ENCODE measurements around the gene ASCL5. TPM values are rescaled to one million over a fixed set of nuclear protein-coding genes. Genes with fewer than 3 reads are reported as not detected.

ASCL5 gene
- total RNA-seq, 1 donor from 2014 or later, result under 0.01 TPM

DNA sequence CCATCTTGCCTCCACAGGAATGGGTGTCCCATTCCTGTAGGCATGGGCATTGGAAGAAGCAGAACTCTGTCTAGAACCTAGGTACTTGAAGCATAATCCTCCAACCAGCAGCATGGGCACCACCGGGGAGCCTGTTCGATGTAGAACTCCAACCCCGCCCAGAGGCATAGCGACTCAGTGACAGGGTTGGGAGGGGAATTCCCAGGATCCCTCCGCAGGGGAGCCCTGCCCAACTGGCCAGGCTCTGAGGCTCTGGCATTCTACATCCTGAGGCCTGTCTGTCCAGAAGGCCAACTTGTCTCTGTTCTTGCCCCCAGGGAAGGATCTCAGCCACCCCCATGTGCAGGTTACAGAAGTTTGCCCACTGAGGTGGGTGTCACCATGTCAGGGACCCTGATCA lies 53.0 kb downstream of the ASCL5 start:
- TF ChIP-seq, protein P1, sequence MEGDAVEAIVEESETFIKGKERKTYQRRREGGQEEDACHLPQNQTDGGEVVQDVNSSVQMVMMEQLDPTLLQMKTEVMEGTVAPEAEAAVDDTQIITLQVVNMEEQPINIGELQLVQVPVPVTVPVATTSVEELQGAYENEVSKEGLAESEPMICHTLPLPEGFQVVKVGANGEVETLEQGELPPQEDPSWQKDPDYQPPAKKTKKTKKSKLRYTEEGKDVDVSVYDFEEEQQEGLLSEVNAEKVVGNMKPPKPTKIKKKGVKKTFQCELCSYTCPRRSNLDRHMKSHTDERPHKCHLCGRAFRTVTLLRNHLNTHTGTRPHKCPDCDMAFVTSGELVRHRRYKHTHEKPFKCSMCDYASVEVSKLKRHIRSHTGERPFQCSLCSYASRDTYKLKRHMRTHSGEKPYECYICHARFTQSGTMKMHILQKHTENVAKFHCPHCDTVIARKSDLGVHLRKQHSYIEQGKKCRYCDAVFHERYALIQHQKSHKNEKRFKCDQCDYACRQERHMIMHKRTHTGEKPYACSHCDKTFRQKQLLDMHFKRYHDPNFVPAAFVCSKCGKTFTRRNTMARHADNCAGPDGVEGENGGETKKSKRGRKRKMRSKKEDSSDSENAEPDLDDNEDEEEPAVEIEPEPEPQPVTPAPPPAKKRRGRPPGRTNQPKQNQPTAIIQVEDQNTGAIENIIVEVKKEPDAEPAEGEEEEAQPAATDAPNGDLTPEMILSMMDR (IDR thresholded peaks at IDR 0.05; ENCODE audit: insufficient read depth, low read length, severe bottlenecking), result no peak
- FAIRE-seq, result no peak

DNA sequence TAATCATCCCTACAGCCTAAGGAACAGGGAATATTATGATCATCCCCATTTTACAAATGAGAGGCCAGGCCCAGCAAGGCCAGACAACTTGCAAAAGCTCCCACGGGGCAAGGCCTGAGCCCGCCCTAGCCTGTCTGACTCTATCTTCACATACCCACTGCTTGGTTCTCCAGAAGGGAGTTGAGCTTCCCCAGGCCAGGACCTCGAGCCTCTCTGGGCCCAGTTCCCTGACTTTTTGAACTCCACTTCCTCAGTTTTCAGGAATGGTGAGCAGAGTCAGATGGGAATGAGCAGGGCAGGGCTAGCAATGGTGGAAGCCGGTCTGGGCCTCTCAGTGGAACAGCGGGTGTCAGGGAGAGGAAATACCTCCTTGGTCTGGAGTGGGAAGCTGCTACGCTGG lies 54.1 kb downstream of the ASCL5 start:
- Histone ChIP-seq H3K36me3 (ENCODE audit: control insufficient read depth, insufficient read depth, low read length) (no peaks in the 10 kb centered on the region), H3K4me3 (ENCODE audit: low read depth, low read length) (no peak overlapping the region), H3K27me3 (ENCODE audit: control insufficient read depth, insufficient read depth, low read length) (peaks cover 4% of the 10 kb centered on the region)
- TF ChIP-seq, protein P1 (IDR thresholded peaks at IDR 0.05; ENCODE audit: insufficient read depth, low read length, severe bottlenecking), result no peak
- DNase-seq (ENCODE audit: low read depth) (no peak), FAIRE-seq (no peak)

More for the DNA sequence above, 53.0 kb downstream of the ASCL5 start:
- H3K36me3 ChIP-seq (ENCODE audit: control insufficient read depth, insufficient read depth, low read length), result no peaks in the 10 kb centered on the region
- no peak overlapping the region for H3K4me3 ChIP-seq (ENCODE audit: low read depth, low read length)
- no peak for DNase-seq (ENCODE audit: low read depth)
- peaks cover 3% of the 10 kb centered on the region for H3K27me3 ChIP-seq (ENCODE audit: control insufficient read depth, insufficient read depth, low read length)

DNA sequence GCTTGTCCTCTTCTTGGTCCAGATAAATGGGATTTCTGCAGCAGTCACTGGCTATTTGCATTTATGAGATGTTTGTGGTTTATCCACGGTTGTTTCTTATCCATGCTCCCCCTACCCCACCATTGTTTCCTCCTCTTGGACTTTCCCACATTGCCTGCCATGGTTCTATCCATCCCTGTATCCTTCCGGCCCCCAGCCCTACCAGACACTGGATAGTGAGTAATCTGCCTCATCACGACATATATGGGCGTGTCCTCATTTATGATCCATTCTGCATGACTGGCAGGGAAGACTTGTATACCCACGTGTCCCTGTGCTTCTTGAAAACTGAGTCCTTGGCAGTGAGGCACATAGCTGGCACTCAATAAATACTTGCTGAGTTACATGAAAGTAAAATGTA lies 54.8 kb downstream of the ASCL5 start:
- TF ChIP-seq, protein P1 (IDR thresholded peaks at IDR 0.05; ENCODE audit: insufficient read depth, low read length, severe bottlenecking), result no peak
- FAIRE-seq (peak; percentile 36), DNase-seq (ENCODE audit: low read depth) (peak; percentile 54)
- Histone ChIP-seq H3K4me3 (ENCODE audit: low read depth, low read length) (no peak overlapping the region), H3K36me3 (ENCODE audit: control insufficient read depth, insufficient read depth, low read length) (no peaks in the 10 kb centered on the region), H3K27me3 (ENCODE audit: control insufficient read depth, insufficient read depth, low read length) (peaks cover 4% of the 10 kb centered on the region)

DNA sequence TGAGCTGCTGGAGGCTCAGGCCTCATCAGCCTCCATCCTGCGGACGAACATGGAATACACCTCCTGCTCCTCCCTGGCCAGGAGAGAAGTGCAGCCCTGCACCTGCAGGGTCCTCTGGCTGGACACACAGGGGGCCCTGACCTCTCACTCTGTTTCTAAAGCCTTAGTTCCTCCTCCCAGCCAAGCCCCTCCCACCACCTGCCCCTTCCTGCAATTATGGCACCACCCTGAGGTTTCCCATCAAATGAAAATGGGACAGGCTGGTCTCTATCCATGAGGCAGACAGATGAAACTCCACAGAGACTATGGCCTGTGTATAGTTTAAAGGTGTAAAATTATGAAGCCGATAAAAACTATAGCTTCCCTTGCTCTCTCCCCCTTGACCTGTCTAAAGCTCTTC lies 57.3 kb downstream of the ASCL5 start:
- no peak for FAIRE-seq
- Histone ChIP-seq H3K4me3 (ENCODE audit: low read depth, low read length) (no peak overlapping the region), H3K27me3 (ENCODE audit: control insufficient read depth, insufficient read depth, low read length) (peaks cover 4% of the 10 kb centered on the region), H3K36me3 (ENCODE audit: control insufficient read depth, insufficient read depth, low read length) (no peaks in the 10 kb centered on the region)
- TF ChIP-seq, protein P1 (IDR thresholded peaks at IDR 0.05; ENCODE audit: insufficient read depth, low read length, severe bottlenecking), result no peak
- DNase-seq (ENCODE audit: low read depth), result no peak

DNA sequence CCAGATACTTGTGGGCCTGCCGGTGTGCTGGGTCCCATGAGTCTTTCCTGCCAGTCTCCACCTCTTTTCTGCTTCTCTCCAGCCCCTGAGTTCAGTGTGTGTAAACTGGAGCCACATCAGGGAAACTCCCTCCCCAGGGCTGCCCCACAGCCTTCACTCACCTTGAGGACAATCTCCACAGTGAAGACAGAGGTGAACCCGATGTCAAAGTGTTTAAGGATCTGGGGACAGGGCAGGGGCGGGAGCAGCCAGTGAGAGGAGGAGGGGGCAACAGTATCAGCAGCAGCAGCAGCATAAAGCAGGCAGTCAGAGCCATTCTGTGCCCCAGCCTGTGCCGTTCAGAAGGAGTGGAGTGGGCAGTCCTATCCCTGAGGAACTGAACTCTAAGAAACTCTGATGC lies 58.0 kb downstream of the ASCL5 start:
- no peak for FAIRE-seq
- Histone ChIP-seq H3K27me3 (ENCODE audit: control insufficient read depth, insufficient read depth, low read length) (peaks cover 4% of the 10 kb centered on the region), H3K4me3 (ENCODE audit: low read depth, low read length) (no peak overlapping the region), H3K36me3 (ENCODE audit: control insufficient read depth, insufficient read depth, low read length) (no peaks in the 10 kb centered on the region)
- DNase-seq (ENCODE audit: low read depth), result no peak
- TF ChIP-seq, protein P1 (IDR thresholded peaks at IDR 0.05; ENCODE audit: insufficient read depth, low read length, severe bottlenecking), result no peak

DNA sequence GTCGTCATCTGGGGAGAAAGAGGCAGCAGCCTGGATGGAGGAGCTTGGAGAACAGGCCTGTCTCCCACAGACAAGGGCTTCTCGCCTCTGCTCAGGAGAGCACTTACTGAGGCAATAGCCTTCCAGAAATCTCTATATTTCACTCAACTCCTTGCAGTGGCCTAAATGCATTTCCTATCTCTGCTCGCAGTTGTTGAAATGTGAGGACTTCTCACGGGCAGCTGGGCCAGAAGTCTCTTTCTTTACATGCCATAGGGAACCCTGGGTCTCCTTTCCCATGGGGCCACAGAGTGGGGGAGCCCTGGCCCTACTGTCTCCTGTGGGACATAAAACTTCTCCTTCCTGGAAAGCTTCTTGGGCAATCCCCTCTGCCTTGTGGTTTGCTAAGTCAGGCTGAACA lies 60.0 kb downstream of the ASCL5 start:
- FAIRE-seq, result no peak
- TF ChIP-seq, protein P1 (IDR thresholded peaks at IDR 0.05; ENCODE audit: insufficient read depth, low read length, severe bottlenecking), result no peak
- no peaks in the 10 kb centered on the region for H3K36me3 ChIP-seq (ENCODE audit: control insufficient read depth, insufficient read depth, low read length)
- H3K27me3 ChIP-seq (ENCODE audit: control insufficient read depth, insufficient read depth, low read length), result peaks cover 6% of the 10 kb centered on the region
- no peak for DNase-seq (ENCODE audit: low read depth)
- H3K4me3 ChIP-seq (ENCODE audit: low read depth, low read length), result no peak overlapping the region

Measured in bronchial epithelial cell (primary cell).